ENCODE results near the gene ACAD10. TPM values are rescaled to one million over a fixed set of nuclear protein-coding genes. Genes with fewer than 3 reads are reported as not detected.

ACAD10 gene
- total RNA-seq, 1 donor: 16.4 TPM

DNA sequence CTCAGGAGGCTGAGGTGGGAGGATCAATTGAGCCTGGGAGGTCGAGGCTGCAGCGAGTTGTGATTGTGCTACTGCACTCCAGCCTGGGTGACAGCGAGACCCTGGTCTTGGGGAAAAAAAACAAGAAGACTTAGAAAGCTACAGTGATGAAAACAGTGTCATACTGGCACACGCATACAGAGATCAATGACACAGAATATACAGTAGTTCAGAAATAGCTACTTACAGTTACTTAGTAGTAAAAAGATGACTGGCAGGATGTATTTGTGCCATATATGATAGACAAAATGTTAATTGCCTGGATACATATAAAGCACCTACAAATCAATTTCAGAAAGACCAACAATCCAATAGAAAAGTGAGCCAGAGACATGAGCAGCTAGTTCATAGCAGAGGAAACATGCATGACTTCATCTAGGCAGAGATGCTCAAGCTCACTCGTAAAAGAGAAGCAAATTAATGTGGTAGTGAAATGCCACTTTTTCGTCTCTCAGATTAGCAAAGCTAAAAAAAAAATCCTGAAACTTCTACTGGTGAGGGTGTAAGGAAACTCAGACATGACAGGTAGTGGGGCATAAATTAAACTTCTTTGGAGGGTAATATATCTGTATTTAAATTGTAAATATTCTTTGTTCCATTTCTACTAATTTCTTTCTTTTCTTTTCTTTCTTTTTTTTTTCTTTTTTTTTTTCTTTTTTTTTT is 78.4 kb downstream of the ACAD10 start:
- no peak for TF ChIP-seq CTCF (IDR thresholded peaks at IDR 0.05; ENCODE audit: insufficient read depth, low read depth, low read length)
- no peak overlapping the region for H3K4me3 ChIP-seq (ENCODE audit: low read depth, low read length)
- DNase-seq (ENCODE audit: low read depth): no peak

DNA sequence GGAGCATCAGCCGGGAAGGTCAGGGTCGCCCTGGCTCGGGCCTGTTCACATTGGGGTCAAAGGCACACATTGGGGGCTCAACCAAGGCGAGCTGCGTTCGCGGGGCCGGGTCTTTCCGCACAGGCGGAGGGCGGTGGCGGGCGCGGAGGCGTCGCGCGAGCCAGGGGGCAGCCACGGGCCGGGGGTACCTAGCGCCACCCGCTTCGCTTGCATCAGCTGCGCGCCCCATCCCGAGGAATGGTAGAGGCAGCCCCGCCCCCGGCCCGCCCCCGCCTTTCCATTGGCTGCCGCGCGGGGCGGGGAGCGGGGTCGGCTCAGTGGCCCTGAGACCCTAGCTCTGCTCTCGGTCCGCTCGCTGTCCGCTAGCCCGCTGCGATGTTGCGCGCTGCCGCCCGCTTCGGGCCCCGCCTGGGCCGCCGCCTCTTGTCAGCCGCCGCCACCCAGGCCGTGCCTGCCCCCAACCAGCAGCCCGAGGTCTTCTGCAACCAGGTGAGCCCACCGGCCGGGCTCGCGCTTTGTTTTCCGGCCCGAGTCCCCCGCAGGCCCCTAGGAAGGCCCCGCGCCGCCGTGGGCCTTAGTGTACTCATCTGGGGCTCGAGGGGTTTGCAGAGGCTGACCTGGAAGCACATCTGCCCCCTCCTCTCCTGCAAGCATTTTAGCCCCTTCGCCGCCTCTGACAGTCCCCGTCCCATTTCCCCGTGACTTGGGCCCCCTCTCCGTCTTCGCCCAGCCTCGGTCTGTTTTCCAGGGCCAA is 80.9 kb downstream of the ACAD10 start, which contains the start of gene ALDH2:
ALDH2 (plus strand) TSS at position 326 of the 754 bp plus-strand sequence; CDS start at position 376, 50 bp downstream.
- DNase-seq (ENCODE audit: low read depth): peak; percentile 80
- TF ChIP-seq CTCF (IDR thresholded peaks at IDR 0.05; ENCODE audit: insufficient read depth, low read depth, low read length): peak; percentile 23
- H3K4me3 ChIP-seq (ENCODE audit: low read depth, low read length): peak within 1 kb of the TSS; percentile 88

DNA sequence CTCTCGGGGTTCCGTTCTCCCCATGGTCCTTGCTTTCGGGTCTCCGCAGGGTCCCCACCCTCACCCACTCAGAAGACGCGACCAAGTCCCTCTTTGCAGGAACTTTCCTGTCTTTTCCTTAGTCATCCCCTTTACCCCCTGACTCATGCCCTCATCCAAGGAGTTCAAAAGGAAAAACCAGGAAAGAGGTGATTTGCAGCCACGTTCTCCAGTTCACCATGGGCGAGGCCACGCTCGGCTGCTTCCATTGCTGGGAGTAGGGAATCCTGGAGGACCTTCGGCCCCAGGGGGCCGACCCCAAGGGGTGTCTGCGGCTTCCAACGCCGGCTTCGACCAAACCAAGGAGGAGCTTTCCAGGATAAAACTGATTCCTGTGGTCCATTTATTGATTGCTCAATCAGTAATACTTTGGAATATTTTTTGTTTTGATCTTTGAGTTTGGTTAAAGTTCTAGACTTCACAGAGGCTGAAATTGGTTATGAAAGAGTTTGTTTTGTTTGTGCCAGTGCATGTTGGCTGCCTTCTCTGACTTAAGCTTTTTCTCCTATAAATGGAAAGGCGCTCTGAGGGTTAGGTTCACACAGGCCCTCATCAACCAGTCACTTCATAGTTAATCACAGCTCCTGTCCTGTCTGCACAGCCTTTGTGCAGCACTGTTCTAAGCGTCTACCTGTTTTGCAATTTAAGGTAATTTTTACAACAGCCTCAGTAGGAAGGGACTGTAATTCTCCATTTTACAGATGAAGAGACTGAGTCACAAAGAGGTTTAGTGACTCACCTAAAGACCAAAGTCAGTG is 81.7 kb downstream of the ACAD10 start:
- TF ChIP-seq CTCF (IDR thresholded peaks at IDR 0.05; ENCODE audit: insufficient read depth, low read depth, low read length): no peak
- peak overlapping the region; percentile 88 for H3K4me3 ChIP-seq (ENCODE audit: low read depth, low read length)
- peak; percentile 68 for DNase-seq (ENCODE audit: low read depth)

GRCh38 chr12:111768159-111768895 is 82.5 kb downstream of the ACAD10 start:
- no peak for DNase-seq (ENCODE audit: low read depth)
- peak overlapping the region; percentile 88 for H3K4me3 ChIP-seq (ENCODE audit: low read depth, low read length)
- no peak for TF ChIP-seq CTCF (IDR thresholded peaks at IDR 0.05; ENCODE audit: insufficient read depth, low read depth, low read length)

GRCh38 chr12:111769599-111769998 is 83.7 kb downstream of the ACAD10 start:
- H3K4me3 ChIP-seq (ENCODE audit: low read depth, low read length): no peak overlapping the region
- no peak for DNase-seq (ENCODE audit: low read depth)
- TF ChIP-seq CTCF (IDR thresholded peaks at IDR 0.05; ENCODE audit: insufficient read depth, low read depth, low read length): no peak
